ENCODE results near the gene CNTN5. TPM values are rescaled to one million over a fixed set of nuclear protein-coding genes. Genes with fewer than 3 reads are reported as not detected.

Gene CNTN5
- total RNA-seq, 4 donors from 2014 or later, result not detected

- no peak for ATAC-seq (ENCODE audit: low FRiP score)
- no peak for TF ChIP-seq CTCF (IDR thresholded peaks at IDR 0.05)
- no peak for DNase-seq (ENCODE audit: low spot score)
Observed at GRCh38 chr11:99366546-99366945, 345.8 kb downstream of the CNTN5 start.

GRCh38 chr11:99368583-99368982, 347.8 kb downstream of the CNTN5 start:
- no peak for TF ChIP-seq CTCF (IDR thresholded peaks at IDR 0.05)
- DNase-seq (ENCODE audit: low spot score) (no peak), ATAC-seq (ENCODE audit: low FRiP score) (no peak)

GRCh38 chr11:99370549-99371216, 349.9 kb downstream of the CNTN5 start:
- no peak for TF ChIP-seq CTCF (IDR thresholded peaks at IDR 0.05)
- DNase-seq (ENCODE audit: low spot score) (no peak), ATAC-seq (ENCODE audit: low FRiP score) (peak; percentile 75)

GRCh38 chr11:99371257-99371656, 350.5 kb downstream of the CNTN5 start:
- DNase-seq (ENCODE audit: low spot score), result no peak
- no peak for TF ChIP-seq CTCF (IDR thresholded peaks at IDR 0.05)
- no peak for ATAC-seq (ENCODE audit: low FRiP score)

GRCh38 chr11:99376463-99376862, 355.7 kb downstream of the CNTN5 start:
- no peak for TF ChIP-seq CTCF (IDR thresholded peaks at IDR 0.05)
- no peak for DNase-seq (ENCODE audit: low spot score)
- ATAC-seq (ENCODE audit: low FRiP score), result no peak

- no peak for ATAC-seq (ENCODE audit: low FRiP score)
- no peak for TF ChIP-seq CTCF (IDR thresholded peaks at IDR 0.05)
- no peak for DNase-seq (ENCODE audit: low spot score)
Observed at GRCh38 chr11:99383648-99384245, 363.0 kb downstream of the CNTN5 start.

- TF ChIP-seq CTCF (IDR thresholded peaks at IDR 0.05), result no peak
- DNase-seq (ENCODE audit: low spot score) (no peak), ATAC-seq (ENCODE audit: low FRiP score) (no peak)
Observed at GRCh38 chr11:99391245-99391644, 370.5 kb downstream of the CNTN5 start.
